GM19239 (cell line): Measurements from ENCODE around the gene VSIG2.

Experiments used
- DNase-seq: peaks from one replicate; pipeline ENCODE4 v3.0.0; 2011; ENCODE audit warnings: low spot score; ENCODE audit not compliant: insufficient read length
- FAIRE-seq: peaks from 2 replicates; lab custom pipeline; 2011; peaks lifted over from hg19 to GRCh38; lab: Jason Lieb, UNC

VSIG2 gene

GRCh38 chr11:124751391-124751740 is 689 bp downstream of the VSIG2 start:
- DNase-seq = no peak
- FAIRE-seq = no peak

GRCh38 chr11:124749912-124750311 is 2.1 kb downstream of the VSIG2 start:
- DNase-seq (no peak), FAIRE-seq (peak; percentile 51)

GRCh38 chr11:124748481-124749343 is 3.3 kb downstream of the VSIG2 start:
- no peak for FAIRE-seq

GRCh38 chr11:124748100-124748418 is 4.0 kb downstream of the VSIG2 start:
- no peak for DNase-seq
- no peak for FAIRE-seq

More at GRCh38 chr11:124748481-124749343, 3.3 kb downstream of the VSIG2 start:
- DNase-seq = no peak

- FAIRE-seq (no peak), DNase-seq (no peak)
These were observed 4.5 kb downstream of the VSIG2 start for GRCh38 chr11:124747406-124748099.

- DNase-seq = peak; percentile 96
- peak; percentile 97 for FAIRE-seq
These were observed 5.3 kb downstream of the VSIG2 start for GRCh38 chr11:124746621-124747243.

GRCh38 chr11:124745835-124746620 is 6.0 kb downstream of the VSIG2 start:
- peak; percentile 80 for FAIRE-seq
- DNase-seq = peak; percentile 72

GRCh38 chr11:124745270-124745834 is 6.7 kb downstream of the VSIG2 start:
- FAIRE-seq (no peak), DNase-seq (no peak)

- DNase-seq (no peak), FAIRE-seq (no peak)
These were observed 9.0 kb downstream of the VSIG2 start for GRCh38 chr11:124743050-124743449.

GRCh38 chr11:124742555-124742954 is 9.5 kb downstream of the VSIG2 start:
- DNase-seq (no peak), FAIRE-seq (no peak)

GRCh38 chr11:124740277-124740882 is 11.7 kb downstream of the VSIG2 start:
- DNase-seq (no peak), FAIRE-seq (peak; percentile 93)

GRCh38 chr11:124739479-124740276 is 12.4 kb downstream of the VSIG2 start, which contains the start of gene NRGN:
TSS of gene NRGN (plus strand) at chr11:124739942. CDS start at chr11:124740085, 143 bp downstream.
- peak; percentile 94 for FAIRE-seq
- peak; percentile 96 for DNase-seq

GRCh38 chr11:124738713-124739478 is 13.2 kb downstream of the VSIG2 start:
- FAIRE-seq (no peak), DNase-seq (no peak)

- DNase-seq = no peak
- FAIRE-seq = no peak
These were observed 14.3 kb downstream of the VSIG2 start for GRCh38 chr11:124737638-124738305.

- FAIRE-seq = no peak
- DNase-seq = no peak
These were observed 15.3 kb downstream of the VSIG2 start for GRCh38 chr11:124736736-124737135.

- DNase-seq (no peak), FAIRE-seq (no peak)
These were observed 19.8 kb downstream of the VSIG2 start for GRCh38 chr11:124732230-124732629.

GRCh38 chr11:124729571-124729970 is 22.5 kb downstream of the VSIG2 start:
- DNase-seq = no peak
- FAIRE-seq = no peak

- no peak for FAIRE-seq
These were observed 23.9 kb downstream of the VSIG2 start for GRCh38 chr11:124728134-124728533.

More at GRCh38 chr11:124728134-124728533, 23.9 kb downstream of the VSIG2 start:
- DNase-seq = no peak
